Peyer's patch (tissue), 4 donors: ENCODE results near the gene NAAA.

Source experiments
- CTCF ChIP-seq, 6 experiments: fragments of 450-650 bp in 4 of 6; fragments of 200-600 bp in 2 of 6; sonication (generic) in 1 of 6; IDR thresholded peaks; one replicate each; pipeline ENCODE4 v1.5.1; 2017 to 2019; ENCODE audit warnings: antibody characterized with exemption in 6 of 6, mild to moderate bottlenecking in 3 of 6, moderate library complexity in 1 of 6
- POLR2A ChIP-seq, 2 donors: fragments of 450-650 bp; IDR thresholded peaks; one replicate each; pipeline ENCODE4 v1.5.1; 2017; ENCODE audit warnings: antibody characterized with exemption in 2 of 2, mild to moderate bottlenecking in 2 of 2, moderate library complexity in 2 of 2

- TF ChIP-seq CTCF (IDR thresholded peaks at IDR 0.05) (no peak), POLR2A (IDR thresholded peaks at IDR 0.05) (no peak)
Measured at GRCh38 chr4:75892508-75892907, 48.3 kb downstream of the NAAA start.
